HepG2 (cell line): ENCODE measurements around the gene PTGR1. TPM values are rescaled to one million over a fixed set of nuclear protein-coding genes. Genes with fewer than 3 reads are reported as not detected.

Source experiments
- ARNT2 ChIP-seq: sonication (generic); formaldehyde crosslinking; IDR thresholded peaks from 2 replicates; pipeline ENCODE4 v1.8.0; 2022; ENCODE audit warnings: mild to moderate bottlenecking, low read depth, missing genetic modification reagents, moderate library complexity
- BHLHE40 ChIP-seq: IDR thresholded peaks from 2 replicates; pipeline ENCODE4 v1.6.1; 2011; ENCODE audit warnings: low read length, improper control_type of control experiment
- CREB1 ChIP-seq, 2 experiments: fragments of 450-650 bp in 1 of 2; IDR thresholded peaks; 2 replicates each; pipeline ENCODE4 v1.6.1; 2016 to 2017; ENCODE audit warnings: control low read depth in 1 of 2, mild to moderate bottlenecking in 1 of 2, missing compliant biosample characterization in 1 of 2, missing genetic modification characterization in 1 of 2
- ELF3 ChIP-seq: IDR thresholded peaks from 2 replicates; pipeline ENCODE4 v1.6.1; 2016; ENCODE audit warnings: missing genetic modification reagents, missing compliant biosample characterization
- HOXA5 ChIP-seq: sonication (generic); formaldehyde crosslinking; IDR thresholded peaks from 2 replicates; pipeline ENCODE4 v1.4.0; 2020; ENCODE audit warnings: missing genetic modification reagents
- KMT2B ChIP-seq: IDR thresholded peaks from 2 replicates; pipeline ENCODE4 v1.6.1; 2016; ENCODE audit warnings: missing genetic modification reagents, missing compliant biosample characterization
- MTF2 ChIP-seq: sonication (generic); formaldehyde crosslinking; IDR thresholded peaks from 2 replicates; pipeline ENCODE4 v1.5.0; 2020; ENCODE audit warnings: missing genetic modification reagents, borderline replicate concordance
- MYC ChIP-seq: sonication (generic); formaldehyde crosslinking; IDR thresholded peaks from 2 replicates; pipeline ENCODE4 v1.9.0; 2021; ENCODE audit warnings: missing genetic modification reagents, borderline replicate concordance
- MZF1 ChIP-seq: sonication (generic); formaldehyde crosslinking; IDR thresholded peaks from 2 replicates; pipeline ENCODE4 v1.8.1; 2023; ENCODE audit warnings: mild to moderate bottlenecking, missing genetic modification reagents, borderline replicate concordance
- NFATC3 ChIP-seq: sonication (generic); formaldehyde crosslinking; IDR thresholded peaks from 2 replicates; pipeline ENCODE4 v1.5.1; 2020; ENCODE audit warnings: mild to moderate bottlenecking, missing genetic modification reagents
- NFYC ChIP-seq: IDR thresholded peaks from 2 replicates; pipeline ENCODE4 v1.6.1; 2016; ENCODE audit warnings: missing genetic modification reagents, missing compliant biosample characterization
- POLR2AphosphoS5 ChIP-seq: IDR thresholded peaks from 2 replicates; pipeline ENCODE4 v1.6.1; 2012; ENCODE audit warnings: low read depth, low read length
- YEATS2 ChIP-seq: sonication (generic); formaldehyde crosslinking; IDR thresholded peaks from 2 replicates; pipeline ENCODE4 v1.4.0; 2020; ENCODE audit warnings: missing genetic modification reagents, borderline replicate concordance
- ZFP1 ChIP-seq: IDR thresholded peaks from 2 replicates; pipeline ENCODE4 v1.6.1; 2016
- ZFP82 ChIP-seq: sonication (generic); formaldehyde crosslinking; IDR thresholded peaks from 2 replicates; pipeline ENCODE4 v1.5.1; 2020; ENCODE audit warnings: mild to moderate bottlenecking, missing genetic modification reagents, borderline replicate concordance
- ZNF160 ChIP-seq: sonication (generic); formaldehyde crosslinking; IDR thresholded peaks from 2 replicates; pipeline ENCODE4 v1.8.0; 2022; ENCODE audit warnings: mild to moderate bottlenecking, inconsistent platforms, missing genetic modification reagents
- ZNF609 ChIP-seq: sonication (generic); formaldehyde crosslinking; IDR thresholded peaks from 2 replicates; pipeline ENCODE4 v1.4.0; 2020; ENCODE audit warnings: mild to moderate bottlenecking, missing genetic modification reagents, borderline replicate concordance
- polyA plus RNA-seq, 8 experiments: library from polyadenylated mRNA; depleted of rRNA in 3 of 8; stranded (reverse) in 7 of 8; unstranded in 1 of 8; fragments of >200 nt; fragmentation: Illumina TruSeq in 4 of 8; extraction: Trizol in 4 of 8; gene quantifications; 2 replicates each; pipeline versions ENCODE4 v1.2.1 to v1.2.3, GENCODE V29; 2011 to 2016; ENCODE audit warnings: low read depth in 4 of 8, missing spikeins in 1 of 8, mixed read lengths in 1 of 8; ENCODE audit not compliant: insufficient read depth in 1 of 8
- total RNA-seq, 5 experiments: library from RNA; depleted of rRNA; stranded (reverse); fragments of >200 nt; fragmentation: Illumina TruSeq; extraction: Trizol; gene quantifications; 2 replicates each; pipeline ENCODE4 v1.2.3, GENCODE V29; 2016; ENCODE audit warnings: low read depth in 1 of 5
- TF ChIP-seq, protein P1 (sequence below): sonication (generic); formaldehyde crosslinking; IDR thresholded peaks from 2 replicates; pipeline ENCODE4 v1.9.0; 2021; ENCODE audit warnings: mild to moderate bottlenecking, missing genetic modification reagents

PTGR1 gene
- total and polyA plus RNA-seq, 2 of the 13 experiments (the other 11 are each of a cell fraction or from before 2014, with no cell fraction given), result 6.0 to 15.8 TPM

- 0 out of 2 replicates have a peak, but pooled peaks have one; percentile 27 for TF ChIP-seq HOXA5 (CRISPR knock-in tag)
- 0 out of 2 replicates have a peak, but pooled peaks have one; percentile 13 for TF ChIP-seq BHLHE40
- TF ChIP-seq ZNF160 (CRISPR knock-in tag), result peak; percentile 64; the same call in 1 of the 2 replicates
- no peak for TF ChIP-seq MTF2 (CRISPR knock-in tag)
- TF ChIP-seq, protein P1, sequence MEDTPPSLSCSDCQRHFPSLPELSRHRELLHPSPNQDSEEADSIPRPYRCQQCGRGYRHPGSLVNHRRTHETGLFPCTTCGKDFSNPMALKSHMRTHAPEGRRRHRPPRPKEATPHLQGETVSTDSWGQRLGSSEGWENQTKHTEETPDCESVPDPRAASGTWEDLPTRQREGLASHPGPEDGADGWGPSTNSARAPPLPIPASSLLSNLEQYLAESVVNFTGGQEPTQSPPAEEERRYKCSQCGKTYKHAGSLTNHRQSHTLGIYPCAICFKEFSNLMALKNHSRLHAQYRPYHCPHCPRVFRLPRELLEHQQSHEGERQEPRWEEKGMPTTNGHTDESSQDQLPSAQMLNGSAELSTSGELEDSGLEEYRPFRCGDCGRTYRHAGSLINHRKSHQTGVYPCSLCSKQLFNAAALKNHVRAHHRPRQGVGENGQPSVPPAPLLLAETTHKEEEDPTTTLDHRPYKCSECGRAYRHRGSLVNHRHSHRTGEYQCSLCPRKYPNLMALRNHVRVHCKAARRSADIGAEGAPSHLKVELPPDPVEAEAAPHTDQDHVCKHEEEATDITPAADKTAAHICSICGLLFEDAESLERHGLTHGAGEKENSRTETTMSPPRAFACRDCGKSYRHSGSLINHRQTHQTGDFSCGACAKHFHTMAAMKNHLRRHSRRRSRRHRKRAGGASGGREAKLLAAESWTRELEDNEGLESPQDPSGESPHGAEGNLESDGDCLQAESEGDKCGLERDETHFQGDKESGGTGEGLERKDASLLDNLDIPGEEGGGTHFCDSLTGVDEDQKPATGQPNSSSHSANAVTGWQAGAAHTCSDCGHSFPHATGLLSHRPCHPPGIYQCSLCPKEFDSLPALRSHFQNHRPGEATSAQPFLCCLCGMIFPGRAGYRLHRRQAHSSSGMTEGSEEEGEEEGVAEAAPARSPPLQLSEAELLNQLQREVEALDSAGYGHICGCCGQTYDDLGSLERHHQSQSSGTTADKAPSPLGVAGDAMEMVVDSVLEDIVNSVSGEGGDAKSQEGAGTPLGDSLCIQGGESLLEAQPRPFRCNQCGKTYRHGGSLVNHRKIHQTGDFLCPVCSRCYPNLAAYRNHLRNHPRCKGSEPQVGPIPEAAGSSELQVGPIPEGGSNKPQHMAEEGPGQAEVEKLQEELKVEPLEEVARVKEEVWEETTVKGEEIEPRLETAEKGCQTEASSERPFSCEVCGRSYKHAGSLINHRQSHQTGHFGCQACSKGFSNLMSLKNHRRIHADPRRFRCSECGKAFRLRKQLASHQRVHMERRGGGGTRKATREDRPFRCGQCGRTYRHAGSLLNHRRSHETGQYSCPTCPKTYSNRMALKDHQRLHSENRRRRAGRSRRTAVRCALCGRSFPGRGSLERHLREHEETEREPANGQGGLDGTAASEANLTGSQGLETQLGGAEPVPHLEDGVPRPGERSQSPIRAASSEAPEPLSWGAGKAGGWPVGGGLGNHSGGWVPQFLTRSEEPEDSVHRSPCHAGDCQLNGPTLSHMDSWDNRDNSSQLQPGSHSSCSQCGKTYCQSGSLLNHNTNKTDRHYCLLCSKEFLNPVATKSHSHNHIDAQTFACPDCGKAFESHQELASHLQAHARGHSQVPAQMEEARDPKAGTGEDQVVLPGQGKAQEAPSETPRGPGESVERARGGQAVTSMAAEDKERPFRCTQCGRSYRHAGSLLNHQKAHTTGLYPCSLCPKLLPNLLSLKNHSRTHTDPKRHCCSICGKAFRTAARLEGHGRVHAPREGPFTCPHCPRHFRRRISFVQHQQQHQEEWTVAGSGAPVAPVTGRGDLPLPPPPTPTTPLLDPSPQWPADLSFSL (CRISPR knock-in tag), result no peak
- no peak for TF ChIP-seq ELF3 (CRISPR knock-in tag)
- TF ChIP-seq KMT2B (CRISPR knock-in tag), result peak; percentile 56; the same call in 1 of the 2 replicates
- peak; percentile 56; the same call in 1 of the 2 replicates for TF ChIP-seq ZFP82 (CRISPR knock-in tag)
- TF ChIP-seq MYC, result peak; percentile 46; the same call in 1 of the 2 replicates
- peak; percentile 92 for TF ChIP-seq CREB1 (IDR thresholded peaks at IDR 0.05)
- TF ChIP-seq CREB1 (CRISPR knock-in tag; IDR thresholded peaks at IDR 0.05), result no peak
- no peak for TF ChIP-seq NFATC3 (CRISPR knock-in tag)
- TF ChIP-seq YEATS2 (CRISPR knock-in tag), result peak; percentile 84
- TF ChIP-seq POLR2AphosphoS5, result peak; percentile 58; the same call in 1 of the 2 replicates
- TF ChIP-seq NFYC (CRISPR knock-in tag), result peak; percentile 23; the same call in 1 of the 2 replicates
- 0 out of 2 replicates have a peak, but pooled peaks have one; percentile 15 for TF ChIP-seq ZNF609 (CRISPR knock-in tag)
- TF ChIP-seq MZF1 (CRISPR knock-in tag), result peak; percentile 25; the same call in 1 of the 2 replicates
- peak; percentile 56; the same call in 1 of the 2 replicates for TF ChIP-seq ARNT2 (CRISPR knock-in tag)
- no peak for TF ChIP-seq ZFP1 (CRISPR knock-in tag)
These were observed 74.1 kb downstream of the PTGR1 start, which contains the start of gene ZNF483 (continued) for GRCh38 chr9:111525056-111525977.
